Dermis microvascular lymphatic vessel endothelial cell (primary cell): Measurements from ENCODE around the gene PRPF18. TPM values are rescaled to one million over a fixed set of nuclear protein-coding genes. Genes with fewer than 3 reads are reported as not detected.
A peak's percentile ranks its signal among the peaks of the same experiment; 100 is the strongest.

ENCODE experiments used
- DNase-seq, 2 donors: peaks; one replicate each; pipeline versions ENCODE4 v3.0.0 to v3.0.0-alpha.2; 2010; ENCODE audit warnings: low read depth in 2 of 2
- total RNA-seq: library from RNA; depleted of rRNA; stranded (reverse); fragments of >200 nt; gene quantifications from 2 replicates; pipeline ENCODE4 v1.2.1, GENCODE V29; 2014

Gene PRPF18
- total RNA-seq, 1 donor from 2014 or later = 19.0 TPM

DNA sequence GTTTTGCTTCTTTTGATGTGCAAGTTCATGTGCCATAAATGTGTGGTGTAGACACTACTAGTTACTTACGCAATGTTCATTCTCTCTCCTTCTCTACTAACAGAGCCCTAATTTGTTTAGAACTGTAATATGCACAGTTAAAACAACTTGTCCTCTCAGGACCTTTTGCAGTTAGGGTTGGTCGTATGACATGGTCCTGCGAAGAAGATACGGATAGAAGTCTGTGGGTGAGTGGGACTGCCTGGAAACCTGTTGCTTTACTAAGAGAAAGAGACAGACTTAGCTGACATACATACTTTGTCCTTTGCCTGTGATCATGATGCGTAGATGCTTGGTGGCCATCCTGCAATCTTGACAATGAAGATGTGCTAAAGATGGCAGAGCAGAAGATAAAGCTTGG is 51.1 kb downstream of the PRPF18 start:
- DNase-seq = no peak

DNA sequence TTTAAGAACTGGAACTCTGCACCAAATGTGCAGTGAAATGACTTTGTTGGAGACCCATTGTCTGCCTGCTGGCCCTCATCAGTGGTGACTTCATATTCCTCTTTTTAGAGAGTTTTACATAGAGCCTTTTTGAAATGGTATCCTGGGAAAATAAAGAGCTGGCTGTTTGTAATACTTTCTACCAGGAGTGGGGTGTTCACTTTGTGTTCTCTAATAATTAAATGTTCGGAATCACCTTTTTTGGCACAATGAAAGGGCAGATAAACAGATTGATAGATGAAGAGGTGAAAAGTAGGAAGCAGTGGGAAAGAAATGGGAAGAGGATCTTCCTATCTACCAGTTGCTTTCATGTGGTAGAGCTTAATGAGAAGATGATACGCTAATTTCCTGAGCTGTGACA is 55.5 kb downstream of the PRPF18 start:
- no peak for DNase-seq

DNA sequence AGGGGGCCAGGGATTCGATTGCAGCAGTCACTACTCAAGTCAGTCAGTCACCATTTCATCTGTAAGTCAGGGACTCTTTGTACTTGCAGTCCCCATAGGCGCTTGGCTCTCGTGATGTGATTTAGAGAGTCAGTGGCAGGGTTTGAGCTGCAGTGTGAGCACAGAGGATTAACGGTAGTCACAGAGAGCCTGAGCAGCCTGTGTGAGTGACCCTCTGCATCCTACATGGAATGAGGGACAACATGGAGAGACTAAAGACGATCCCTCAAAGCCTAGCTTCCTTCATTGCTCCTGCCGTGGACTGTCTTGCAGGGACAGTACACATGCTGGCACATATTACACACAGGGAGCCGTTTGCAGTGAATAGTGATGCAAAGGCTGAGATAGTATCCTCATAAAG is 56.3 kb downstream of the PRPF18 start:
- DNase-seq = no peak

DNA sequence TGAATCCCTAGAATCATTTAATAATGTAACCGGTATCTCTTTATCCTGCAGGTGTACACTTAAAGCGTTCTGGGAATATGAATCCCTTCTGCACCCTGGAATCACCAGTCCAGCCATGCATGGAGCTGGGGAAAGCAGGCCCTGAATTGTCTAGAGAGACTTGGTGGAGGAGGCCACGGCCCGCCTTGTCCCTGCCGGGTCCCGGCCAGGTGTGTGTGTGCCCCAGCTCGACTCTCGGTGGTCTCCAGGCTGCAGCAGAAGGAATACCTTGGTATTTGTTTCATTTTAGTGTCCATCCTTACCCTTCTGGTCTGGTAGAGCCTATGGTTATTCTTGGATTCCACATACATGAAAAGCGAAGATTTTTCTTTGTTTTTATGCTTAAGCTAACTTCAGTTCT is 58.1 kb downstream of the PRPF18 start:
- no peak for DNase-seq

DNA sequence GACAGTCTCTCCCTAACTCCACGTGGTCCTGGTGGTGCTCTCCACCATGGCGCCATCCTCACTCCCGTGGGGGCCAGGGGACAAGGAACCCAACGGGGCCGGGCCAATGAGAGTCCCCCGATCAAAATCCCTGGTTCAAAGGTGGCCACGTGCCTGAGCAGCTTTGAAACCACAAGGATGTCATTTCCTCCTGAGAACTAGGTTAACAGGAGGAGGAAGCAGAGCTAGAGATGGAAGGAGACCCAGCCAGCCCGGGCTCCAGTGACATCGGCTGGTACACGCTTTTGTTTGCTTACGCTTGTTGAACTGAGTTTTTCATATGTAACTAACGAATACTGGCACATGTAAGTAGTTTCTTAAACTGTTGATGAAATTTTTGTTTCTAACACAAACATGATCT is 61.7 kb downstream of the PRPF18 start:
- no peak for DNase-seq

GRCh38 chr10:13649844-13650520 is 63.2 kb downstream of the PRPF18 start:
- no peak for DNase-seq

DNA sequence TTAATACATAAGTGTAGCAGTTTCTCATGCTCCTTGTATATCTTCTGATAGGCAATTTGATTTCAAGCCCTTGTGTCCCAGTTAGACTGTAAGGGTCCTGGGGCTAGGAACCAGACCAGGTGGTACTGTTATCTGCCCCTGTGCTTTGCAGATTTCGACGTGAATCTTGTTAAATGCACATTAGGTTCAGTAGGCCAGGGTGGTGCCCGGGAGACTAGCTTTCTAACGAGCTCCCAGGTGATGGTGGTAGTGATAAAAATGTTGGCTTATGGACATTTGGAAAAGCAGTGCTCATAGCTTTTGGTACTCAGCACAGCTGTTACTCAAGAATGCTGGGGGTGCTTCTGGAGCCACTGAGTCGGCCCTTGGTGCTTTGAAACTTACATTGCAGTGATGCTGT is 64.2 kb downstream of the PRPF18 start:
- no peak for DNase-seq

GRCh38 chr10:13651969-13652720 is 65.4 kb downstream of the PRPF18 start:
- no peak for DNase-seq

DNA sequence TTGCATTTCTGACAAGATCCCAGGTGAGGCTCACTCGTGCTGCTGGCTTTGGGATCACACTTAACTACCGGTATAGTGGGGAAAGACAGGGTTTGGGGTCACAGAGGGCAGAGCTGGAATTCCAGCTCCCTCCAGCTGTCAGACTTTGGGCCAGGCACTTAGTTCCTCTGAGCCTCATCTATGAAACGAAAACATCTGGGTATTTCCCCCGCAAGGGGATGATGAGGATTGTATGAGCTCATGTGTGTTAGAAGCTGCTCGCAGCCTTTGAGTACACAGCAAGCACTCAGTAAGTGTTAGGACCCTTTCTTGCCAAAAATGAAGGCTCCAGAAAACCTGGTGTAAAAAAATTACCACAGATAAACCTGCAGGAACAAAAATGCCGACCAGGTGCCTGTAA is 66.1 kb downstream of the PRPF18 start:
- no peak for DNase-seq

DNA sequence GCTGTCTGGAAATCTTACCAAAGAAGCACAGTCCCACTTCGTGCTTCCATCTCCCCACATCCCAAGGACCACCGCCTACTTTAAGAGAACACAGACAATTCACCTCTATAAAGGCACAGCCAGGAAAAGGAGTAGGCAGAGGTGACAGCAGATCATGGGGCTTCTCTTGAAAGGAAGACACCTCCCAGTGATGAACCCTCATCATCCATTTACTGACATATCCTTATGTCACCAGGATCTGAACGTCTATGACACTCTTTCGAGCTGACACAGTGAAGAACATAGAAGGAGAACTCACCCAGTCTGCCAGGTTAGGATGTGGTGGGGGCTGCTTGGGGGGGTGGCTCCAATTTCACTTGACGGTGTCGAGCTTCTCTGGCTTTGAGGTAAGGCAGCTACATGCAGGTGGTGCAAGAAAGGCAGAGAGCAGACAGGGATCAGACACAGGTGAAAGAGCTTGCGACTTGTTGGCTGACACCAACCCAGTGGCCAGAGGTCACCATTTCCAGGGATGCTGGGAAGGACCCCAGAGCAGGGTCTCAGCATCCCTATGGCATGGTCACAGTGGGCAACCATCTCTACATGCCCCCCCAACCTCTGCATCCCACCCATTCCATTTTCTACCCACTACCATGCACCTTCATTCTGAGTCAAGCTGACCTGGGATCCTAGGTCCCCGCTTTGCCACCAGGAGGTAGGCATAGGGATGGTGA is 67.5 kb downstream of the PRPF18 start:
- DNase-seq = no peak

DNA sequence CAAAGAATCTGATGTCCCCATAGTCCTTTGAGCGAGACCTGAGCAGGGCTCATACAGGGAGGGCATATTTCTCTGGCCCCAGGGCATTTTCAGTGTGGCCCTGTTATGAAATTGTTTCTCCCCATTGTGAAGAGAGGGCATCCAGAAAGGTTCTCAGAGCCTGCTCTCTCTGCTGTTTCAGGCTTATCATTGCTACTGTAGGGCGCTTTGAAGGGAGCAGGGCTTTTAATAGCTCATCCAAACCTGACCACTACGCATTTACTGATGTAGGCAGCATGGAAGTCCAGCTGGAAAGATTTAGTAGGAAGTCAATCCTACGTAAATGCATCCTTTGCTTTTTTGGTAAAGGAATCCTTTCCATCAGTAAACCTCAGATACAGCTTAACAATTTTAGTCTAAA is 68.1 kb downstream of the PRPF18 start:
- DNase-seq = no peak

DNA sequence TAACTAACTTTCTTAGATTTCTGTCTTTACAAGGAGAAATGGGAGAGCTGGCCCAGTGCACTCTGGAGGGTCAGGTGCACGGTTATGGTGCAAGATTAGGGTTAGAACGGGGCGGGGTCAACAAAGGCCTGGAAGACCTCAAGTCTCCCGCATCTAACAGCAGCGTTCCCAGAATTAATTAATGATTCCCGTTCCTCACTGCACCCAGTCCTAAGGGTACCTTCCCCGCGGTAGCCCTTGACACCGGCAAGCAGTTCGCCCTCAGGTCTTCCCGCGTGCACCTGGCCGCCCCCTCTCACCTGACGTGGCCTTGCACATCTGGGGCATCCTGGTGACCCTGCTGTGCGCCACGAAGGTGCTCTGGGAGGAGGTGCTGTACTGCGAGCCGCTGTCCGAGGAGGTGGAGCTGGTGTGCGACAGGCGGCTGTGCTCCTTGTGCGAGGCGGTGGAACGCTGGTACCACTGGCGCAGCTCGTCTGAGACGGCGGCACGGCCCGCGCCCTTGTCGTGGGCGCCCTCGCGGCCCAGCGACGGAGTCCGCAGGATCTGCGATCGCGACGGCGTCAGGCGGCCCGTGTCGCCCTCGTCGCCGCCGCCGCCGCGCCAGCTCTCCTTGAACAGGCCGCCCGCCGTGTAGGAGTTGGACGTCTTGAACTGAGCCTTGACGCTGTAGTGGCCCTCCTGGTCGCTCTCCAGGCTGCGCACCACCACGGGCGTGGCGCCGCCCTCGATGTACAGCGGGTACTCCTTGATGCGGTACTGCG is 69.8 kb downstream of the PRPF18 start:
- no peak for DNase-seq

- DNase-seq = no peak
These were observed 70.4 kb downstream of the PRPF18 start for GRCh38 chr10:13657101-13657680.

GRCh38 chr10:13658264-13658663 is 71.5 kb downstream of the PRPF18 start:
- no peak for DNase-seq

GRCh38 chr10:13658871-13659685 is 72.3 kb downstream of the PRPF18 start:
- DNase-seq = peak in 1 of 2 donors; percentile 73

DNA sequence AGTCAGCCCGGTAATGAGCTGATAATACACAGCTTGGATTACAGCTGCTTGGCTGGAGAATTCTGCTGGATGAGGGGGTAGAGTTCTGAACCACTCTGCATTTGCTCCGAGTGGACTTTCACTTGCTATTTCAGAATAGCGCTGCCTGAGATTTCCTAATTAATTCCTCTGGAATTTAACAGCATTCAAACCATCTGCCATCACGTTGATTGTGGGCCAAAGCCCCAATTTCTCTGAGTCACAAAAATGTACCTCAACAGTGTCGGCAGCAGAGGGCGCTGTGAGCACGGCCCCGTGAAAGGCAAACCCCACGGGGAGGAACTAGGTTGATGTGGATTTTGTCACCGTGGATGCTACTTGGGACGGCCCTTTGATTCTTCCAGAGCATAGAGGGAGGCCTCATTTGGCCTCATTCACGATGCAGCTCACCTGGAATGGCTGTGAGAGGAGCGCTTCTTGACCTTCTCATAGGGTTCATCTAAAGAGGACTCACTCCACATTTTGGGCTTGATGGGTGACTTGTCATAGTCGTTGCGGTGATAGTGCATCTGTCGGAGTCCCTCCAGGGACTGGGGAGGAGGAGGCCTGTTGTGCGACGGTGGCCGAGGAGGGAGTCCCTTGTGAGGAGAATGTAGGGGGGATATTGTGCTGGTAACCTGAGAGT is 73.3 kb downstream of the PRPF18 start:
- peak; percentile 15 to 64 for DNase-seq

DNA sequence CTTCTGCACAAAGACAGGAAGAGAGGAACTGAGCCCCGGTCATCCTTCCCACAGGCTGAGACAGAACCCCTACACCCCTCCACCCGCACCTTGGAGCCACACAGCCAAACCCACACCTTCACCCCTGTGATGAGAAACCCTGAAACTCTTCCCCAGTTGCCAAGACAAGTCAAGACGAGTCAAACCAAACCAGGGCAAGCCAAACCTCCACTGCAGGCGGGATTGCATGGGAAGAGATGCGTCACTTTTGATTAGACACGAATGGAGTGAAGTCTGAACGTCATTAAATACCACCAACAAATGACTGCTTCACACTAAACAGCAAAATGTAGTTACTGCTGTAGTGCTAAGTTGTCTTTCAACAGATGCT is 73.8 kb downstream of the PRPF18 start:
- no peak for DNase-seq

GRCh38 chr10:13661256-13661655 is 74.5 kb downstream of the PRPF18 start:
- no peak for DNase-seq

GRCh38 chr10:13665516-13666262 is 78.9 kb downstream of the PRPF18 start:
- no peak for DNase-seq
